ENCODE results near the gene KLHL14. TPM values are rescaled to one million over a fixed set of nuclear protein-coding genes. Genes with fewer than 3 reads are reported as not detected.
"Not testable (repeated sequence)": the region's sequence is repeated elsewhere in the genome, so short reads cannot be mapped to it uniquely, and the experiment has no call there.

The KLHL14 gene
- total and polyA plus RNA-seq, 3 experiments from 2014 or later: not detected

DNA sequence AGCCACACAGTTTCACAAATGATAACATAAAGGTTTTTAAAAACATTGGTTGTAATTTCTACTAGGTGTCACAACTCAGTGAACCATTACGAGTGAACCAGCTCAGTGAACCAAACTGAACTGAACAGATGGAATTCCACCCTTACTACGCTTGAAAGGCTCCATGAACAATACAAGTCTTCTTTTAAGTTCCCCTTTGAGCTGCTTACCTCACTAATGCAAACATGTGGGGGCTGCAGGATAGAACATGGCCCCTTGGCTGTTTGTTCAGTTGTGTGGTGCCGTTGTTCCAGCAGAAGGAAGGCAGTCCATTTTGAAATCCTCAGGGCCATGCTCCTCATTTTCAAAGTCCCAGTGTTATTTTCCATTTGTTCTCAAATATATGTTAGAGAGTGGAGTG, 30.7 kb upstream of the KLHL14 start:
- H3K36me3 ChIP-seq (ENCODE audit: insufficient read depth, low read length): no peaks in the 10 kb centered on the region
- peaks cover 0 to 5% (median 3%) of the 10 kb centered on the region in 5 donors for H3K9me3 Mint-ChIP-seq
- H3K9me3 ChIP-seq (ENCODE audit: low read length): no peaks in the 10 kb centered on the region
- H3K4me1 ChIP-seq (ENCODE audit: insufficient read depth, low read length): no peaks in the 10 kb centered on the region
- no peaks in the 10 kb centered on the region for H3K27me3 Mint-ChIP-seq
- no peak overlapping the region for H3K27ac Mint-ChIP-seq
- H3K4me1 Mint-ChIP-seq: no peaks in the 10 kb centered on the region
- no peaks in the 10 kb centered on the region for H3K36me3 Mint-ChIP-seq
- no peak overlapping the region for H3K4me3 ChIP-seq (ENCODE audit: low read length)
- no peak overlapping the region for H3K4me3 Mint-ChIP-seq
- H3K27me3 ChIP-seq (ENCODE audit: insufficient read depth, low read length, poor library complexity, severe bottlenecking): no peaks in the 10 kb centered on the region
- no peak for DNase-seq
- CTCF ChIA-PET: no interaction called here
- POLR2A ChIA-PET: no interaction called here
- H3K27ac ChIP-seq (ENCODE audit: low read depth, low read length): no peak overlapping the region

DNA sequence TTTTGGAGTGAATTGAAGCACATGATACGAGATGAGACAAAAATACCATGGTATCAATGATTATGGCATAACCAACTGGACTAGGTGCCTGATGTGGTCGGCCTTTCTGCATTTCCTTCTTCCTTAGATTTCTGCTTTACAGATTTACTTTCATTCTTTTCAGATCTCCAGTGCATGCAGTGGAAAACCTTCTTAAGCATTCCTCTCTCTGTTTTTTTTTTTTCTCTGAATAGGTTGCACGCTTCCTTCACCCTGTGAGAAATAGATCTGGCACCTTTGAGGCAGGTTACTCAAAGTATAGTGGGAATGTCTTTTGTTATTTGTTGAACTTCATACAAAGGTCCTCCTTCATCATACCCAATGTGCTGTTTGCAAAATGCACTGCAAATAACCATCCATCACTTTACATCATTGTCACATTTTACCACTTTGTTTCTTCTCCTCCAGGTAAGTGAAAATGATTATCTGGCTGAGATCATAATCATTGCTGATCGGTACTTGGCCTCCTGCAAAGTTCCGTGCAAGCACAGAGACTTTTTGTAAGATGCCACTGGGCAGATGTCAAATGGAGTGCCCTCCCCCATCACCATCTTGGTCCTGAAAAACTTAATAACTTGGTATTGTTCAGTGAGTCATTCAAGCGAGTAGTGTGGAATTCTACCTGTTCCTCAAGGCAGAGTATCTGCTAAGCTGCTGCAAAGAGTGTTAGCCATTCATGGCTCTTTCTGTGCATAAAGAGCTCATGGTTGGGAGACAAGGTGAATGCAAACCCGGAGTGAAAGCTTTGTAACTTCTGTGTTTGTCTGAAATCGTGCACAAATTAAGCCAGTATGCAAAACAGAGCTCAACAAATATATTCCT, 30.0 kb upstream of the KLHL14 start:
- Mint-ChIP-seq H3K27me3 (no peaks in the 10 kb centered on the region), H3K4me1 (no peaks in the 10 kb centered on the region), H3K36me3 (no peaks in the 10 kb centered on the region), H3K27ac (no peak overlapping the region), H3K4me3 (no peak overlapping the region), H3K9me3 (peaks cover 3 to 7% (median 5%) of the 10 kb centered on the region in 5 donors)
- ChIA-PET POLR2A (no interaction called here), CTCF (no interaction called here)
- no peaks in the 10 kb centered on the region for H3K27me3 ChIP-seq (ENCODE audit: insufficient read depth, low read length, poor library complexity, severe bottlenecking)
- DNase-seq: no peak
- H3K36me3 ChIP-seq (ENCODE audit: insufficient read depth, low read length): no peaks in the 10 kb centered on the region
- no peak overlapping the region for H3K4me3 ChIP-seq (ENCODE audit: low read length)
- H3K4me1 ChIP-seq (ENCODE audit: insufficient read depth, low read length): no peaks in the 10 kb centered on the region
- no peak overlapping the region for H3K27ac ChIP-seq (ENCODE audit: low read depth, low read length)
- H3K9me3 ChIP-seq (ENCODE audit: low read length): no peaks in the 10 kb centered on the region

- Histone ChIP-seq H3K4me1 (ENCODE audit: insufficient read depth, low read length) (no peaks in the 10 kb centered on the region), H3K9me3 (ENCODE audit: low read length) (no peaks in the 10 kb centered on the region), H3K27ac (ENCODE audit: low read depth, low read length) (no peak overlapping the region), H3K36me3 (ENCODE audit: insufficient read depth, low read length) (no peaks in the 10 kb centered on the region), H3K27me3 (ENCODE audit: insufficient read depth, low read length, poor library complexity, severe bottlenecking) (no peaks in the 10 kb centered on the region), H3K4me3 (ENCODE audit: low read length) (no peak overlapping the region)
- Mint-ChIP-seq H3K4me1 (no peaks in the 10 kb centered on the region), H3K4me3 (no peak overlapping the region), H3K9me3 (peaks cover 4 to 14% (median 8%) of the 10 kb centered on the region in 5 donors), H3K27ac (no peak overlapping the region), H3K27me3 (no peaks in the 10 kb centered on the region), H3K36me3 (no peaks in the 10 kb centered on the region)
- POLR2A ChIA-PET: interaction anchor here (0.6 kb wide), 1 partner anchor 177 kb away, joined by 3 read pairs; no protein-coding TSS in a partner anchor
- CTCF ChIA-PET: no interaction called here
- DNase-seq: no peak
Observed at GRCh38 chr18:32801228-32801627, 28.4 kb upstream of the KLHL14 start.

GRCh38 chr18:32798209-32798960, 25.6 kb upstream of the KLHL14 start:
- no peaks in the 10 kb centered on the region for H3K36me3 ChIP-seq (ENCODE audit: insufficient read depth, low read length)
- Mint-ChIP-seq H3K27me3 (no peaks in the 10 kb centered on the region), H3K9me3 (peaks cover 4 to 18% (median 8%) of the 10 kb centered on the region in 5 donors), H3K36me3 (no peaks in the 10 kb centered on the region), H3K4me1 (no peaks in the 10 kb centered on the region), H3K27ac (no peak overlapping the region), H3K4me3 (no peak overlapping the region)
- ChIA-PET CTCF (no interaction called here), POLR2A (interaction anchor here (0.7 kb wide), 1 partner anchor 667 kb away, joined by 4 read pairs; no protein-coding TSS in a partner anchor)
- H3K4me1 ChIP-seq (ENCODE audit: insufficient read depth, low read length): no peaks in the 10 kb centered on the region
- H3K4me3 ChIP-seq (ENCODE audit: low read length): no peak overlapping the region
- no peak for DNase-seq
- no peaks in the 10 kb centered on the region for H3K9me3 ChIP-seq (ENCODE audit: low read length)
- no peaks in the 10 kb centered on the region for H3K27me3 ChIP-seq (ENCODE audit: insufficient read depth, low read length, poor library complexity, severe bottlenecking)
- no peak overlapping the region for H3K27ac ChIP-seq (ENCODE audit: low read depth, low read length)

- H3K4me1 ChIP-seq (ENCODE audit: insufficient read depth, low read length); H3K27me3 Mint-ChIP-seq; H3K36me3 Mint-ChIP-seq; DNase-seq; H3K27me3 ChIP-seq (ENCODE audit: insufficient read depth, low read length, poor library complexity, severe bottlenecking); H3K4me3 ChIP-seq (ENCODE audit: low read length); H3K27ac Mint-ChIP-seq; H3K9me3 ChIP-seq (ENCODE audit: low read length); H3K4me1 Mint-ChIP-seq; H3K27ac ChIP-seq (ENCODE audit: low read depth, low read length); POLR2A ChIA-PET; H3K4me3 Mint-ChIP-seq; H3K36me3 ChIP-seq (ENCODE audit: insufficient read depth, low read length); CTCF ChIA-PET: not testable (repeated sequence)
- peaks cover 4 to 17% (median 6%) of the 10 kb centered on the region in 5 donors for H3K9me3 Mint-ChIP-seq
Observed at GRCh38 chr18:32794667-32795066, 21.8 kb upstream of the KLHL14 start.

GRCh38 chr18:32779010-32779409, 6.2 kb upstream of the KLHL14 start:
- Mint-ChIP-seq H3K4me1 (no peaks in the 10 kb centered on the region), H3K9me3 (peaks cover 0 to 3% (median 0%) of the 10 kb centered on the region in 5 donors), H3K36me3 (no peaks in the 10 kb centered on the region), H3K4me3 (no peak overlapping the region), H3K27ac (no peak overlapping the region), H3K27me3 (peaks cover 0 to 23% of the 10 kb centered on the region in 2 donors)
- ChIA-PET CTCF (no interaction called here), POLR2A (no interaction called here)
- Histone ChIP-seq H3K27ac (ENCODE audit: low read depth, low read length) (no peak overlapping the region), H3K9me3 (ENCODE audit: low read length) (no peaks in the 10 kb centered on the region), H3K4me1 (ENCODE audit: insufficient read depth, low read length) (no peaks in the 10 kb centered on the region), H3K4me3 (ENCODE audit: low read length) (no peak overlapping the region), H3K36me3 (ENCODE audit: insufficient read depth, low read length) (no peaks in the 10 kb centered on the region), H3K27me3 (ENCODE audit: insufficient read depth, low read length, poor library complexity, severe bottlenecking) (no peaks in the 10 kb centered on the region)
- DNase-seq: no peak

DNA sequence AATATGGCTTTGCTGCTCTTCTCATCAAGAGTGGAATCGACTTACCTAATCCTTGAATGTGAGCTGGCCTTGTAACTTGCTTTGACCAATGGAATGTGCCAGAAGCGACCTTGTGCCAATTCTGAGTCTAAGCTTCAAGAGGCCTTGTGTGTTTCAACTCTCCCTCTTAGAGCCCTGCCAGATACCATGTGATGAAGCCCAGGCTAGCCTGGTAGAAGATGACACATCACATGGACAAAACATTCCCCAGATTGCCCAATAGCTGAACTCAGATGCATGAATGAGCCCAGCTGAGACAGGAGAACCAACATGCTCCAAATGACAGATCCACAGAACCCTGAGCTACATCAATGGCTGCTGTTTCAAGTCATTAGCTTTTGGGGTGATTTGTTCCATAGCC, 4.2 kb upstream of the KLHL14 start:
- no peak overlapping the region for H3K4me3 Mint-ChIP-seq
- H3K36me3 Mint-ChIP-seq: peaks cover 0 to 4% (median 0%) of the 10 kb centered on the region in 3 donors
- H3K27ac Mint-ChIP-seq: no peak overlapping the region
- H3K9me3 ChIP-seq (ENCODE audit: low read length): no peaks in the 10 kb centered on the region
- peaks cover 5% of the 10 kb centered on the region for H3K27me3 ChIP-seq (ENCODE audit: insufficient read depth, low read length, poor library complexity, severe bottlenecking)
- no peak overlapping the region for H3K4me3 ChIP-seq (ENCODE audit: low read length)
- H3K27ac ChIP-seq (ENCODE audit: low read depth, low read length): no peak overlapping the region
- ChIA-PET CTCF (no interaction called here), POLR2A (no interaction called here)
- H3K4me1 ChIP-seq (ENCODE audit: insufficient read depth, low read length): no peaks in the 10 kb centered on the region
- peaks cover 8 to 34% of the 10 kb centered on the region in 2 donors for H3K27me3 Mint-ChIP-seq
- no peak for DNase-seq
- H3K36me3 ChIP-seq (ENCODE audit: insufficient read depth, low read length): no peaks in the 10 kb centered on the region
- peaks cover 0 to 9% (median 0%) of the 10 kb centered on the region in 5 donors for H3K9me3 Mint-ChIP-seq
- H3K4me1 Mint-ChIP-seq: peaks cover 0 to 11% (median 4%) of the 10 kb centered on the region in 3 donors

DNA sequence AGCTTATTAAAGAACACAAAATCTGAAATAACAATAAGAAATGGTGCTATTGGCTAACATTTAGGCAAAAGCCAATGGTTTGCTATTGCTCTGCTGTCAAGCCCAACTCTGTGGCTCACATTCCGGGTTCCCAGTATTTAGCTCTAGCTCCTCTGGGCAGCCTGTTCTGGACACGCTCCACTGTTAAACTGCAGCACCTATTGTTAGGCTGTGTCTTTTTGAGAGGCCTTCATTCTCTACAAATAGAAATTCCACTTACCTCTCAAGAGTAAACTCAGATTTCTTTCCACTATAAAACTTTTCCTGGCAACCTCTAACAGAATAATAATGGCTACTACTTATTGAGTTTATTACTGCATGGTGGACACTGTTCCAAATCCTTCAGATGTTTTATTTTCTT, 3.7 kb upstream of the KLHL14 start:
- Histone ChIP-seq H3K27ac (ENCODE audit: low read depth, low read length) (no peak overlapping the region), H3K36me3 (ENCODE audit: insufficient read depth, low read length) (no peaks in the 10 kb centered on the region), H3K4me1 (ENCODE audit: insufficient read depth, low read length) (no peaks in the 10 kb centered on the region), H3K27me3 (ENCODE audit: insufficient read depth, low read length, poor library complexity, severe bottlenecking) (peaks cover 5% of the 10 kb centered on the region), H3K9me3 (ENCODE audit: low read length) (no peaks in the 10 kb centered on the region), H3K4me3 (ENCODE audit: low read length) (no peak overlapping the region)
- H3K9me3 Mint-ChIP-seq: peaks cover 0 to 9% (median 0%) of the 10 kb centered on the region in 5 donors
- H3K4me1 Mint-ChIP-seq: peaks cover 0 to 11% (median 4%) of the 10 kb centered on the region in 3 donors
- H3K27me3 Mint-ChIP-seq: peaks cover 8 to 34% of the 10 kb centered on the region in 2 donors
- H3K27ac Mint-ChIP-seq: no peak overlapping the region
- no peak for DNase-seq
- H3K4me3 Mint-ChIP-seq: no peak overlapping the region
- ChIA-PET POLR2A (no interaction called here), CTCF (no interaction called here)
- peaks cover 0 to 4% (median 0%) of the 10 kb centered on the region in 3 donors for H3K36me3 Mint-ChIP-seq
